Esophagus squamous epithelium (tissue), 4 donors: ENCODE data around the gene SEMA5A.

ENCODE experiments used
- POLR2A ChIP-seq, 4 donors: fragments of 450-650 bp; IDR thresholded peaks; one replicate each; pipeline ENCODE4 v1.6.1; 2017; ENCODE audit warnings: antibody characterized with exemption in 4 of 4, mild to moderate bottlenecking in 4 of 4, moderate library complexity in 3 of 4
- TF ChIP-seq, protein P1 (sequence below), 6 experiments: fragments of 450-650 bp in 4 of 6; fragments of 200-600 bp in 2 of 6; sonication (generic) in 2 of 6; IDR thresholded peaks; one replicate each; pipeline ENCODE4 v1.5.1; 2016 to 2019; ENCODE audit warnings: antibody characterized with exemption in 6 of 6, mild to moderate bottlenecking in 4 of 6, moderate library complexity in 4 of 6

- TF ChIP-seq POLR2A (IDR thresholded peaks at IDR 0.05) = no peak
- TF ChIP-seq, protein P1, sequence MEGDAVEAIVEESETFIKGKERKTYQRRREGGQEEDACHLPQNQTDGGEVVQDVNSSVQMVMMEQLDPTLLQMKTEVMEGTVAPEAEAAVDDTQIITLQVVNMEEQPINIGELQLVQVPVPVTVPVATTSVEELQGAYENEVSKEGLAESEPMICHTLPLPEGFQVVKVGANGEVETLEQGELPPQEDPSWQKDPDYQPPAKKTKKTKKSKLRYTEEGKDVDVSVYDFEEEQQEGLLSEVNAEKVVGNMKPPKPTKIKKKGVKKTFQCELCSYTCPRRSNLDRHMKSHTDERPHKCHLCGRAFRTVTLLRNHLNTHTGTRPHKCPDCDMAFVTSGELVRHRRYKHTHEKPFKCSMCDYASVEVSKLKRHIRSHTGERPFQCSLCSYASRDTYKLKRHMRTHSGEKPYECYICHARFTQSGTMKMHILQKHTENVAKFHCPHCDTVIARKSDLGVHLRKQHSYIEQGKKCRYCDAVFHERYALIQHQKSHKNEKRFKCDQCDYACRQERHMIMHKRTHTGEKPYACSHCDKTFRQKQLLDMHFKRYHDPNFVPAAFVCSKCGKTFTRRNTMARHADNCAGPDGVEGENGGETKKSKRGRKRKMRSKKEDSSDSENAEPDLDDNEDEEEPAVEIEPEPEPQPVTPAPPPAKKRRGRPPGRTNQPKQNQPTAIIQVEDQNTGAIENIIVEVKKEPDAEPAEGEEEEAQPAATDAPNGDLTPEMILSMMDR (IDR thresholded peaks at IDR 0.05) = no peak
Measured at GRCh38 chr5:9479361-9479760, 66.5 kb downstream of the SEMA5A start.
